IPS-NIHi7 (cell line): ENCODE data around the gene FOXA2.
"Not testable (repeated sequence)": the region's sequence is repeated elsewhere in the genome, so short reads cannot be mapped to it uniquely, and the experiment has no call there.

Source experiments
- DNase-seq: peaks from one replicate; pipeline ENCODE4 v3.0.0; 2012; ENCODE audit warnings: mixed read lengths; ENCODE audit errors: extremely low spot score

FOXA2 gene

GRCh38 chr20:22567944-22568871 is 16.2 kb downstream of the FOXA2 start:
- DNase-seq = no peak

GRCh38 chr20:22566876-22567658 is 17.3 kb downstream of the FOXA2 start:
- DNase-seq = no peak

- no peak for DNase-seq
These were observed 21.1 kb downstream of the FOXA2 start for GRCh38 chr20:22563062-22563965.

- DNase-seq = no peak
These were observed 21.8 kb downstream of the FOXA2 start for GRCh38 chr20:22562620-22563019.

GRCh38 chr20:22561965-22562577 is 22.3 kb downstream of the FOXA2 start:
- no peak for DNase-seq

- DNase-seq = no peak
These were observed 23.6 kb downstream of the FOXA2 start for GRCh38 chr20:22560817-22561216.

- DNase-seq = no peak
These were observed 24.6 kb downstream of the FOXA2 start for GRCh38 chr20:22559711-22560318.

GRCh38 chr20:22557403-22558276 is 26.7 kb downstream of the FOXA2 start:
- no peak for DNase-seq

GRCh38 chr20:22556565-22557056 is 27.8 kb downstream of the FOXA2 start:
- no peak for DNase-seq

GRCh38 chr20:22555791-22556564 is 28.4 kb downstream of the FOXA2 start:
- DNase-seq = no peak

GRCh38 chr20:22554391-22554790 is 30.0 kb downstream of the FOXA2 start:
- DNase-seq = no peak

GRCh38 chr20:22550514-22550913 is 33.9 kb downstream of the FOXA2 start:
- DNase-seq = not testable (repeated sequence)

GRCh38 chr20:22548040-22548439 is 36.3 kb downstream of the FOXA2 start:
- no peak for DNase-seq

GRCh38 chr20:22546344-22546743 is 38.0 kb downstream of the FOXA2 start:
- no peak for DNase-seq

GRCh38 chr20:22545045-22545444 is 39.3 kb downstream of the FOXA2 start:
- no peak for DNase-seq

GRCh38 chr20:22544462-22544861 is 39.9 kb downstream of the FOXA2 start:
- DNase-seq = no peak

GRCh38 chr20:22542427-22542826 is 41.9 kb downstream of the FOXA2 start:
- DNase-seq = no peak

- DNase-seq = no peak
These were observed 43.5 kb downstream of the FOXA2 start for GRCh38 chr20:22540832-22541231.
